ENCODE data around the gene GBX1.

The GBX1 gene

GRCh38 chr7:151176401-151176800 is 8.9 kb upstream of the GBX1 start:
- no peaks in the 10 kb centered on the region for H3K79me2 ChIP-seq (ENCODE audit: insufficient read depth, low read length)
- no peaks in the 10 kb centered on the region for H4K20me1 ChIP-seq (ENCODE audit: low read depth, low read length)
- no peaks in the 10 kb centered on the region for H3K36me3 ChIP-seq (ENCODE audit: low read length)
- no peak overlapping the region for H2AFZ ChIP-seq (ENCODE audit: low read depth, low read length, severe bottlenecking)
- TF ChIP-seq, protein P1, sequence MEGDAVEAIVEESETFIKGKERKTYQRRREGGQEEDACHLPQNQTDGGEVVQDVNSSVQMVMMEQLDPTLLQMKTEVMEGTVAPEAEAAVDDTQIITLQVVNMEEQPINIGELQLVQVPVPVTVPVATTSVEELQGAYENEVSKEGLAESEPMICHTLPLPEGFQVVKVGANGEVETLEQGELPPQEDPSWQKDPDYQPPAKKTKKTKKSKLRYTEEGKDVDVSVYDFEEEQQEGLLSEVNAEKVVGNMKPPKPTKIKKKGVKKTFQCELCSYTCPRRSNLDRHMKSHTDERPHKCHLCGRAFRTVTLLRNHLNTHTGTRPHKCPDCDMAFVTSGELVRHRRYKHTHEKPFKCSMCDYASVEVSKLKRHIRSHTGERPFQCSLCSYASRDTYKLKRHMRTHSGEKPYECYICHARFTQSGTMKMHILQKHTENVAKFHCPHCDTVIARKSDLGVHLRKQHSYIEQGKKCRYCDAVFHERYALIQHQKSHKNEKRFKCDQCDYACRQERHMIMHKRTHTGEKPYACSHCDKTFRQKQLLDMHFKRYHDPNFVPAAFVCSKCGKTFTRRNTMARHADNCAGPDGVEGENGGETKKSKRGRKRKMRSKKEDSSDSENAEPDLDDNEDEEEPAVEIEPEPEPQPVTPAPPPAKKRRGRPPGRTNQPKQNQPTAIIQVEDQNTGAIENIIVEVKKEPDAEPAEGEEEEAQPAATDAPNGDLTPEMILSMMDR (IDR thresholded peaks at IDR 0.05; ENCODE audit: insufficient read depth, low read length, poor library complexity, severe bottlenecking): no peak
- TF ChIP-seq EZH2phosphoT487 (conservative IDR thresholded peaks at IDR 0.05; ENCODE audit: low read length): no peak
- H3K4me3 ChIP-seq (ENCODE audit: insufficient read depth, low read length, poor library complexity, severe bottlenecking): no peak overlapping the region
- no peaks in the 10 kb centered on the region for H3F3A ChIP-seq (ENCODE audit: insufficient read depth)
- no peak overlapping the region for H3K4me2 ChIP-seq (ENCODE audit: low read depth, low read length, poor library complexity, severe bottlenecking)
- no peaks in the 10 kb centered on the region for H3K9me3 ChIP-seq (ENCODE audit: insufficient read depth, low read length)
- no peaks in the 10 kb centered on the region for H3K9me2 ChIP-seq (replicated peaks; ENCODE audit: insufficient read depth, low read length)
- no peaks in the 10 kb centered on the region for H3K27me3 ChIP-seq (ENCODE audit: low read length)
- no peak overlapping the region for H3K9ac ChIP-seq (ENCODE audit: low read length)
- H3K27ac ChIP-seq (ENCODE audit: low read depth, low read length): no peak overlapping the region

- H4K20me1 ChIP-seq (ENCODE audit: low read depth, low read length): no peaks in the 10 kb centered on the region
Observed at GRCh38 chr7:151175793-151176311, 8.4 kb upstream of the GBX1 start.

DNA sequence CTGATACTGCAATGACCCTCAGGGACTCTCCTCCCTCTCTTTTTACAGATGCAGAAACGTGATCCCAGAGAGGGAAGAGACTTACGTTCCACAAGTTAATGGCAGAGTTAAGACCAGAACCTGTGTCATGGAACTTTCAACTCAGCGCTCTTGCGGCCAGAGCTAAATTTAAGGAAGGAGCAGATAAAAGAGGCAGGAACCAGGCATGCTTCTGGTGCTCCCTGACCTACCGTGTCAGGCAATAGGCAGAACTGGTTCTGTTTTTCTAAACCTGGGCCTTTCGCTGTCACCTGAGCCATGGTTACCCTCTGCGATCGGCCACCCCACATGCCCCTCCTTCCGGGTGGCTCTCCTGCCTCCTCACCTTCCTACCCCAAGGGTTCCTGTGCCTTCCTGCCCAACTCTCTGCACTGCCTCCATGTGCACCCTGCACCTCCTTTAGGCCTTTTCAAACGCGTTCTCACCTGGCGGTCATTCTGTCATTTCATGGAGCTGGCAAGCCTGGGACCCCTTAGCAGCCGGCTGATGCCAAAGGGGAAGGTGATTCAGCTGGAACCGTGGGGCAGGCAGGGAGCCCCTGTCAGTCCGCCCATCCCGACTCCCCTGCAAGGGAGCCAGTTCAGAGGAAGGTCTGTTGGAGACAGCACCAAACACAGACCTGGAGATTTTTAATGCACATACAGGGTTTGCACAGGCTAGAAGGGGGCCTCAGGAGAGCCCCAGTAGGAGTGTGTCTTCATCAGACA is 7.7 kb upstream of the GBX1 start:
- no peaks in the 10 kb centered on the region for H3K9me3 ChIP-seq (ENCODE audit: insufficient read depth, low read length)
- no peaks in the 10 kb centered on the region for H4K20me1 ChIP-seq (ENCODE audit: low read depth, low read length)

More at GRCh38 chr7:151175793-151176311, 8.4 kb upstream of the GBX1 start:
- TF ChIP-seq, protein P1 (IDR thresholded peaks at IDR 0.05; ENCODE audit: insufficient read depth, low read length, poor library complexity, severe bottlenecking): no peak
- TF ChIP-seq EZH2phosphoT487 (conservative IDR thresholded peaks at IDR 0.05; ENCODE audit: low read length): no peak
- Histone ChIP-seq H3K27ac (ENCODE audit: low read depth, low read length) (no peak overlapping the region), H3K79me2 (ENCODE audit: insufficient read depth, low read length) (no peaks in the 10 kb centered on the region), H2AFZ (ENCODE audit: low read depth, low read length, severe bottlenecking) (no peak overlapping the region), H3K9me3 (ENCODE audit: insufficient read depth, low read length) (no peaks in the 10 kb centered on the region), H3K4me2 (ENCODE audit: low read depth, low read length, poor library complexity, severe bottlenecking) (no peak overlapping the region), H3F3A (ENCODE audit: insufficient read depth) (no peaks in the 10 kb centered on the region), H3K4me3 (ENCODE audit: insufficient read depth, low read length, poor library complexity, severe bottlenecking) (no peak overlapping the region), H3K9ac (ENCODE audit: low read length) (no peak overlapping the region), H3K9me2 (replicated peaks; ENCODE audit: insufficient read depth, low read length) (no peaks in the 10 kb centered on the region), H3K27me3 (ENCODE audit: low read length) (no peaks in the 10 kb centered on the region), H3K36me3 (ENCODE audit: low read length) (no peaks in the 10 kb centered on the region)

More for the DNA sequence above, 7.7 kb upstream of the GBX1 start:
- no peak overlapping the region for H3K9ac ChIP-seq (ENCODE audit: low read length)
- H3K27ac ChIP-seq (ENCODE audit: low read depth, low read length): no peak overlapping the region
- no peak overlapping the region for H2AFZ ChIP-seq (ENCODE audit: low read depth, low read length, severe bottlenecking)
- no peaks in the 10 kb centered on the region for H3F3A ChIP-seq (ENCODE audit: insufficient read depth)
- no peak overlapping the region for H3K4me2 ChIP-seq (ENCODE audit: low read depth, low read length, poor library complexity, severe bottlenecking)
- TF ChIP-seq EZH2phosphoT487 (conservative IDR thresholded peaks at IDR 0.05; ENCODE audit: low read length): no peak
- TF ChIP-seq, protein P1 (IDR thresholded peaks at IDR 0.05; ENCODE audit: insufficient read depth, low read length, poor library complexity, severe bottlenecking): no peak
- H3K9me2 ChIP-seq (replicated peaks; ENCODE audit: insufficient read depth, low read length): no peaks in the 10 kb centered on the region
- no peaks in the 10 kb centered on the region for H3K27me3 ChIP-seq (ENCODE audit: low read length)
- H3K36me3 ChIP-seq (ENCODE audit: low read length): no peaks in the 10 kb centered on the region
- no peak overlapping the region for H3K4me3 ChIP-seq (ENCODE audit: insufficient read depth, low read length, poor library complexity, severe bottlenecking)
- H3K79me2 ChIP-seq (ENCODE audit: insufficient read depth, low read length): no peaks in the 10 kb centered on the region

Data from SU-DHL-6 (cell line).